GM18868 (cell line): ENCODE data around the gene AHCYL2.
"Not testable (repeated sequence)": the region's sequence is repeated elsewhere in the genome, so short reads cannot be mapped to it uniquely, and the experiment has no call there.

ENCODE experiments used
- ATAC-seq: cut with Tn5 transposase; IDR thresholded peaks from one replicate; pipeline ENCODE4 v1.9.1; 2021; ENCODE audit warnings: mild to moderate bottlenecking, moderate library complexity; ENCODE audit not compliant: unreplicated experiment

Gene AHCYL2

GRCh38 chr7:129410238-129410637 is 185.4 kb downstream of the AHCYL2 start:
- not testable (repeated sequence) for ATAC-seq

GRCh38 chr7:129412501-129412900 is 187.7 kb downstream of the AHCYL2 start:
- no peak for ATAC-seq

GRCh38 chr7:129417073-129417472 is 192.2 kb downstream of the AHCYL2 start:
- ATAC-seq, result no peak

- no peak for ATAC-seq
Observed at GRCh38 chr7:129421717-129422250, 197.0 kb downstream of the AHCYL2 start.

- no peak for ATAC-seq
Observed at GRCh38 chr7:129422727-129423126, 197.9 kb downstream of the AHCYL2 start.

GRCh38 chr7:129423700-129424410 is 199.0 kb downstream of the AHCYL2 start:
- no peak for ATAC-seq

GRCh38 chr7:129426482-129426881 is 201.7 kb downstream of the AHCYL2 start:
- no peak for ATAC-seq

GRCh38 chr7:129427526-129428045 is 202.8 kb downstream of the AHCYL2 start:
- ATAC-seq, result no peak

GRCh38 chr7:129431911-129432643 is 207.2 kb downstream of the AHCYL2 start:
- no peak for ATAC-seq

- ATAC-seq, result peak; percentile 98
Observed at GRCh38 chr7:129433847-129434674, 209.2 kb downstream of the AHCYL2 start, which contains the start of gene STRIP2. TSS of gene STRIP2 (plus strand) at chr7:129434432. CDS start at chr7:129434473, 41 bp downstream.

GRCh38 chr7:129434675-129435318 is 210.0 kb downstream of the AHCYL2 start:
- no peak for ATAC-seq

GRCh38 chr7:129435414-129435829 is 210.6 kb downstream of the AHCYL2 start:
- ATAC-seq, result no peak

- ATAC-seq, result no peak
Observed at GRCh38 chr7:129436335-129436923, 211.6 kb downstream of the AHCYL2 start.

- ATAC-seq, result no peak
Observed at GRCh38 chr7:129437190-129437589, 212.4 kb downstream of the AHCYL2 start.

GRCh38 chr7:129438281-129438838 is 213.5 kb downstream of the AHCYL2 start:
- ATAC-seq, result no peak

GRCh38 chr7:129438839-129439651 is 214.2 kb downstream of the AHCYL2 start:
- no peak for ATAC-seq

- ATAC-seq, result no peak
Observed at GRCh38 chr7:129439963-129440625, 215.3 kb downstream of the AHCYL2 start.

GRCh38 chr7:129443612-129444011 is 218.8 kb downstream of the AHCYL2 start:
- no peak for ATAC-seq
